Liver (tissue), 3 donors: Measurements from ENCODE around the gene ERAP2.

Experiments
- EGR1 ChIP-seq, 2 donors: IDR thresholded peaks; 2 replicates each; pipeline ENCODE4 v1.6.1; 2016 to 2018; ENCODE audit warnings: antibody characterized with exemption in 2 of 2, low read depth in 2 of 2
- RAD21 ChIP-seq, 2 donors: IDR thresholded peaks; 2 replicates each; pipeline ENCODE4 v1.6.1; 2016; ENCODE audit warnings: antibody characterized with exemption in 2 of 2, mild to moderate bottlenecking in 2 of 2
- RXRA ChIP-seq, 2 donors: IDR thresholded peaks; 2 replicates each; pipeline ENCODE4 v1.6.1; 2017 to 2018; ENCODE audit warnings: antibody characterized with exemption in 2 of 2, mild to moderate bottlenecking in 1 of 2
- SP1 ChIP-seq: IDR thresholded peaks from 2 replicates; pipeline ENCODE4 v1.6.1; 2018; ENCODE audit warnings: antibody characterized with exemption, mild to moderate bottlenecking
- TAF1 ChIP-seq: conservative IDR thresholded peaks from 2 replicates; pipeline ENCODE4 v1.6.1; 2016; ENCODE audit warnings: antibody characterized with exemption, mild to moderate bottlenecking
- YY1 ChIP-seq: IDR thresholded peaks from 2 replicates; pipeline ENCODE4 v1.6.1; 2016; ENCODE audit warnings: antibody characterized with exemption, mild to moderate bottlenecking
- TF ChIP-seq, protein P1 (sequence below): fragments of 150-350 bp; IDR thresholded peaks from 2 replicates; pipeline ENCODE4 v1.5.1; 2017; ENCODE audit warnings: improper control_type of control experiment, low read depth, low read length; ENCODE audit not compliant: missing input control
- TF ChIP-seq, protein P2 (sequence below): IDR thresholded peaks from 2 replicates; pipeline ENCODE4 v1.6.1; 2016; ENCODE audit warnings: antibody characterized with exemption
- TF ChIP-seq, protein P3 (sequence below): IDR thresholded peaks from 2 replicates; pipeline ENCODE4 v1.6.1; 2016; ENCODE audit warnings: antibody characterized with exemption, mild to moderate bottlenecking
- TF ChIP-seq, protein P4 (sequence below): IDR thresholded peaks from 2 replicates; pipeline ENCODE4 v1.6.1; 2016; ENCODE audit warnings: antibody characterized with exemption
- TF ChIP-seq, protein P5 (sequence below): IDR thresholded peaks from 2 replicates; pipeline ENCODE4 v1.6.1; 2016; ENCODE audit warnings: antibody characterized with exemption
- donor health status: healthy.
- donor health status: healthy.

DNA sequence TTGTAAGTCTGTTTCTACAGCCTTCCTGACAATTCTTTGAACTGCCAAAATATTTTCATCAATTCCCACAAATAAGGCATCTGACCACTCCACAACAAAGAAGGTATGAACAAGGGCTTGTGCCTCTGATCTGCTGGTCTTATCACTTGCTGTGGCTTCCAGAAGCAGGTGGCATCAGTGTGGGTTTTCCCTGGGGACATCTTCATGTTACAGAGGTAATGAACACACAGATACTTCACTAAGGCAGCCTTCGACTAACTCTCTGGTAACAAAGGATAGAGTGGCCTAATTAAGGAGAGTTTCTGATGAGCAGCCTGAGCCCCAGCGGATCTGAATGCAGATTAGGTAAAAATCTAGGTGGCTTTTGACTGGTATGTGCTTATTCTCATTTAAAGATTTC is 15.2 kb upstream of the ERAP2 start:
- TF ChIP-seq, protein P1, sequence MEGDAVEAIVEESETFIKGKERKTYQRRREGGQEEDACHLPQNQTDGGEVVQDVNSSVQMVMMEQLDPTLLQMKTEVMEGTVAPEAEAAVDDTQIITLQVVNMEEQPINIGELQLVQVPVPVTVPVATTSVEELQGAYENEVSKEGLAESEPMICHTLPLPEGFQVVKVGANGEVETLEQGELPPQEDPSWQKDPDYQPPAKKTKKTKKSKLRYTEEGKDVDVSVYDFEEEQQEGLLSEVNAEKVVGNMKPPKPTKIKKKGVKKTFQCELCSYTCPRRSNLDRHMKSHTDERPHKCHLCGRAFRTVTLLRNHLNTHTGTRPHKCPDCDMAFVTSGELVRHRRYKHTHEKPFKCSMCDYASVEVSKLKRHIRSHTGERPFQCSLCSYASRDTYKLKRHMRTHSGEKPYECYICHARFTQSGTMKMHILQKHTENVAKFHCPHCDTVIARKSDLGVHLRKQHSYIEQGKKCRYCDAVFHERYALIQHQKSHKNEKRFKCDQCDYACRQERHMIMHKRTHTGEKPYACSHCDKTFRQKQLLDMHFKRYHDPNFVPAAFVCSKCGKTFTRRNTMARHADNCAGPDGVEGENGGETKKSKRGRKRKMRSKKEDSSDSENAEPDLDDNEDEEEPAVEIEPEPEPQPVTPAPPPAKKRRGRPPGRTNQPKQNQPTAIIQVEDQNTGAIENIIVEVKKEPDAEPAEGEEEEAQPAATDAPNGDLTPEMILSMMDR = no peak
- TF ChIP-seq, protein P2, sequence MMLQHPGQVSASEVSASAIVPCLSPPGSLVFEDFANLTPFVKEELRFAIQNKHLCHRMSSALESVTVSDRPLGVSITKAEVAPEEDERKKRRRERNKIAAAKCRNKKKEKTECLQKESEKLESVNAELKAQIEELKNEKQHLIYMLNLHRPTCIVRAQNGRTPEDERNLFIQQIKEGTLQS = no peak
- TF ChIP-seq RAD21 (IDR thresholded peaks at IDR 0.05) (no peak), SP1 (no peak), RXRA (IDR thresholded peaks at IDR 0.05) (no peak), YY1 (no peak), TAF1 (no peak), EGR1 (IDR thresholded peaks at IDR 0.05; ENCODE audit: low read depth in 2 of 2) (no peak)
- TF ChIP-seq, protein P3, sequence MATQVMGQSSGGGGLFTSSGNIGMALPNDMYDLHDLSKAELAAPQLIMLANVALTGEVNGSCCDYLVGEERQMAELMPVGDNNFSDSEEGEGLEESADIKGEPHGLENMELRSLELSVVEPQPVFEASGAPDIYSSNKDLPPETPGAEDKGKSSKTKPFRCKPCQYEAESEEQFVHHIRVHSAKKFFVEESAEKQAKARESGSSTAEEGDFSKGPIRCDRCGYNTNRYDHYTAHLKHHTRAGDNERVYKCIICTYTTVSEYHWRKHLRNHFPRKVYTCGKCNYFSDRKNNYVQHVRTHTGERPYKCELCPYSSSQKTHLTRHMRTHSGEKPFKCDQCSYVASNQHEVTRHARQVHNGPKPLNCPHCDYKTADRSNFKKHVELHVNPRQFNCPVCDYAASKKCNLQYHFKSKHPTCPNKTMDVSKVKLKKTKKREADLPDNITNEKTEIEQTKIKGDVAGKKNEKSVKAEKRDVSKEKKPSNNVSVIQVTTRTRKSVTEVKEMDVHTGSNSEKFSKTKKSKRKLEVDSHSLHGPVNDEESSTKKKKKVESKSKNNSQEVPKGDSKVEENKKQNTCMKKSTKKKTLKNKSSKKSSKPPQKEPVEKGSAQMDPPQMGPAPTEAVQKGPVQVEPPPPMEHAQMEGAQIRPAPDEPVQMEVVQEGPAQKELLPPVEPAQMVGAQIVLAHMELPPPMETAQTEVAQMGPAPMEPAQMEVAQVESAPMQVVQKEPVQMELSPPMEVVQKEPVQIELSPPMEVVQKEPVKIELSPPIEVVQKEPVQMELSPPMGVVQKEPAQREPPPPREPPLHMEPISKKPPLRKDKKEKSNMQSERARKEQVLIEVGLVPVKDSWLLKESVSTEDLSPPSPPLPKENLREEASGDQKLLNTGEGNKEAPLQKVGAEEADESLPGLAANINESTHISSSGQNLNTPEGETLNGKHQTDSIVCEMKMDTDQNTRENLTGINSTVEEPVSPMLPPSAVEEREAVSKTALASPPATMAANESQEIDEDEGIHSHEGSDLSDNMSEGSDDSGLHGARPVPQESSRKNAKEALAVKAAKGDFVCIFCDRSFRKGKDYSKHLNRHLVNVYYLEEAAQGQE = no peak
- TF ChIP-seq, protein P4, sequence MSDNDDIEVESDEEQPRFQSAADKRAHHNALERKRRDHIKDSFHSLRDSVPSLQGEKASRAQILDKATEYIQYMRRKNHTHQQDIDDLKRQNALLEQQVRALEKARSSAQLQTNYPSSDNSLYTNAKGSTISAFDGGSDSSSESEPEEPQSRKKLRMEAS = no peak
- TF ChIP-seq, protein P5, sequence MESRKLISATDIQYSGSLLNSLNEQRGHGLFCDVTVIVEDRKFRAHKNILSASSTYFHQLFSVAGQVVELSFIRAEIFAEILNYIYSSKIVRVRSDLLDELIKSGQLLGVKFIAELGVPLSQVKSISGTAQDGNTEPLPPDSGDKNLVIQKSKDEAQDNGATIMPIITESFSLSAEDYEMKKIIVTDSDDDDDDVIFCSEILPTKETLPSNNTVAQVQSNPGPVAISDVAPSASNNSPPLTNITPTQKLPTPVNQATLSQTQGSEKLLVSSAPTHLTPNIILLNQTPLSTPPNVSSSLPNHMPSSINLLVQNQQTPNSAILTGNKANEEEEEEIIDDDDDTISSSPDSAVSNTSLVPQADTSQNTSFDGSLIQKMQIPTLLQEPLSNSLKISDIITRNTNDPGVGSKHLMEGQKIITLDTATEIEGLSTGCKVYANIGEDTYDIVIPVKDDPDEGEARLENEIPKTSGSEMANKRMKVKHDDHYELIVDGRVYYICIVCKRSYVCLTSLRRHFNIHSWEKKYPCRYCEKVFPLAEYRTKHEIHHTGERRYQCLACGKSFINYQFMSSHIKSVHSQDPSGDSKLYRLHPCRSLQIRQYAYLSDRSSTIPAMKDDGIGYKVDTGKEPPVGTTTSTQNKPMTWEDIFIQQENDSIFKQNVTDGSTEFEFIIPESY = no peak
